ENCODE results near the gene KHDC4. TPM values are rescaled to one million over a fixed set of nuclear protein-coding genes. Genes with fewer than 3 reads are reported as not detected.

Gene KHDC4
- total RNA-seq, 2 donors from 2014 or later, result 81.2 to 100 TPM

DNA sequence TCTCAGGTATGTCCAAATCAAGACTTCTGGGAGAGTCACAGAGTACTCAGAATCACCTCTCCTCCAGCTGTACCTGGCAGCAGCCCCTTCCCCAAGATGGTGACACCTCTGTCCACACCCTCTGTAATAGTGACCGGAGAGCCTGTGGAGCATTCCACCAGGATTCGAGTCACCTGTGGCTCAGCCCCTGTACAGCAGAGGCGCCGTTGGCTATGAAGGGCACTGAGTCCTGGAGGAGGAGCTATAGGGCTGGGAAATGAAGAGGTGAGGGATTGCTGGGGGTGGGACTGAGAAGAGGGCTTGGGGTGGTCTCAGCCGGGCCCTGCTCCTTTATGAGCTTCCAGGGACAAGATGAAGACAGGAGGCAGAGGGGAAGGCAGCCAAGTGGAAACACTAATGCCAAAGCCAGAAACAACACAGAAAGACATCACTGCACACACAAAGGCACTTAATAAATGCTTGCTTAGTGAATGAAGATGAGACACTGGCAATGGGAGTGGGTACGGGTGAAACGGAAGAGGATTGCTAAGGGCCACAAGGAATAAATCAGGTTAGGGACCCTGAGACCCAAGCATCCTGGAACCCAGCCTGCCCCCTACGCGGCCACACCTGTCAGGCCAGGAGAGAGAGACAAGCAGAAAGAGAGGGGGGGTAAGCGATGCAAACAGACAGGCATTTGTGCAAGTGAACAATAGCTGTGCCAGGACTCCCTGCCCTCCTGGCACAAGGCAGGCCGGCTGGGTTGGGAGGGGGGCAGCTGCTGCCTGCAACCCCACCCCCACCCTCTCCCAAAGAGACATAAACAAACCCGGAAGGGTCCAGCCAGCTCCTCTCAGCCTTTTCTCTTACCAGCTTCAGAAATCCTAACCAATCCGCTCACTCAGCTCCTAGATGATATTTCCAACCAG, 40.2 kb upstream of the KHDC4 start:
- Mint-ChIP-seq H3K36me3 (peaks cover 47 to 54% of the 10 kb centered on the region in 2 donors), H3K27ac (peak overlapping the region; percentile 89 to 93), H3K9me3 (no peaks in the 10 kb centered on the region)
- no peak for ATAC-seq
- DNase-seq (ENCODE audit: low spot score in 2 of 2), result no peak

DNA sequence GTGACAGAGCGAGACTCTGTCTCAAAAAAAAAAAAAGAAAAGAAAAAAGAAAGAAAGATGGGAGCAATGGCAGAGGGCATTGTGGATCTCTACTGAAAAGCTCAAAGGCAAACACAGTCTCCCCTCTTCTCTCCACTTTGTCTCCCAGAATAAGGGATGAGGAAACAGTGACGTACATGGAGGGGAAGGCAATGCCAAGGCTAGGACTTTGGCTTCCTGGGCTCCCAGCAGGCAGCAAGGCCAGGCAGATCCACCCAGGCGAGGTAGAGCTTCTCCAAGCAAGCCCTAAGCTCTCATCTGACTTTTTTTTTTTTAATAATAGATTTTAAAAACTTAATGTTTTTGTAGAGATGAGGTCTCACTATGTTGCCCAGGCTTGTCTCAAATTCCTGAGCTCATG, 39.5 kb upstream of the KHDC4 start:
- H3K27ac Mint-ChIP-seq, result peak overlapping the region; percentile 89 to 96
- peaks cover 42 to 47% of the 10 kb centered on the region in 2 donors for H3K36me3 Mint-ChIP-seq
- DNase-seq (ENCODE audit: low spot score in 2 of 2), result no peak
- H3K9me3 Mint-ChIP-seq, result no peaks in the 10 kb centered on the region
- no peak for ATAC-seq

DNA sequence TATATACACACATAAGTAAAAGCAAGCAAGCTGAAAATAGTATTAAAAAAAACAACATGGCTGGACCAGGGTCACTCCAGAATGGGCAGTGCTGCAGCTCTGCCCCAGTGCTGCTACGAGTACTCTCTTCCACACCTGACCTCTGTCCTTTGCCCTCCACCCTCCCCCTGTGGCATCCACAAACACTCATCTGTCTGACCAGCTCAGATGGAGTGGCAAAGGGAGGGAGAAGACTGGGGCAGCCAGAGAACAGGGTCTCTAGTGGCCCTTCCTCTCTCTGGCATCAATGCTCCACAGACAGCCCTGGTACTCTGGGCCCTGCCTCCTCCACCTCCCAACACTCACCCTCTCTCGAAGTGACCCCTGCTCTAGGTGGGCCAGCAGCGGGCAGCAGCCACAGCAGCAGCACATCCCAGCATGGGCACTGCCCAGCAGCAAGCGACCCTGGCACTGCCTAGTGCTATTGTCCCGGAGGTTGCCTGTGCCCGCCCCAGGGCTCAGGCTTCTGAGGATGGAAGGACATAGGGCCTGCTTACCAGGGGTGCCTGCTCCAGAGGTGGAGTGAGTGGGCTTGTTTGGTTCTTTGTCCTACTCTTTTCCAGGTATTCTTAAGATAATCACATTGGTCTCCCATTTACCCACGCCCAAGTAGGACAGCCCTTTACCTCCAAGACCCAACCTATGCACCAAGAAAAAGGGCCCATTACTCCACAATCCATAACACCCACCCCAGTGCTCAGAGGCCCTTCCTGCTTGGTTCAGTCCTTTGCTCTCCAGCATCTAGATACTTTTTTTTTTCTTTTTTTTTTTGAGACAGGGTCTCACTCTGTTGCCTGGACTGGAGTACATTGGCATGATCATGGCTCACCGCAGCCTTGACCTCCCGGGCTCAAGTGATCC, 37.9 kb upstream of the KHDC4 start:
- Mint-ChIP-seq H3K36me3 (peaks cover 42% of the 10 kb centered on the region in 2 donors), H3K27ac (peak overlapping the region; percentile 89 to 96), H3K9me3 (no peaks in the 10 kb centered on the region)
- ATAC-seq, result no peak
- no peak for DNase-seq (ENCODE audit: low spot score in 2 of 2)

DNA sequence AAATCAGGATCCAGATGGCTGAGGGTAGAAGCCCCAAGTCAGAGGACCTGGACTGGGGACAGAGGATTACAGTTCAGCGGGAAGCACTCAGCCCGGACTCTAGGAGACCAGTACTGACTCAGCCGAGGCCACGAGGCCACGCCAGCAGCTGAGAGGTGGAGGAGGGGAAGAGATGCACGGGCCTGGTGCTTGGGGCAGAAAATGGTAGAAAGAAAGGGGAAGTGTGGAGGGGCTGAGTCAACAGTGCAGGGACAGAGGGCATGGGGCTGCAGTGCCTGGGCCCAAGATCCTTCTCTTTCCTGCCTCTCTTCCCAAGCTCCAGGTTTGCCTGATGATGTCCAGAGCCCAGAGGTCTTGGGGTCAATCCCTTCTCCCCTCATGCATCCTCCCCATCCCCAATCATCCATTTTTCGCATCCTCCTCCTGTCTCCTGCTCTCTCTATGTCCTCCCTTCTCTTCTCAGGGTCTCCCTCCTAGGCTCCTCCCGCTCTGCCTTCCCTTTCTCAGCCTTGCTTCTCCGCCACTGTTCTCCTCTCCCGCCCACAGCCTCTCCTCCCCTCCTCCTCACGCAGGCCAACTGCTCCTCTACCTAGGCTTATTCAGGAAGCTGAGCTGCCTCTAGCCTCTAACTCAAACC, 36.4 kb upstream of the KHDC4 start:
- Mint-ChIP-seq H3K27ac (peak overlapping the region; percentile 87 to 91), H3K36me3 (peaks cover 27 to 28% of the 10 kb centered on the region in 2 donors), H3K9me3 (no peaks in the 10 kb centered on the region)
- peak in 1 of 2 donors; percentile 78 for DNase-seq (ENCODE audit: low spot score in 2 of 2)
- peak; percentile 72 to 94 for ATAC-seq

DNA sequence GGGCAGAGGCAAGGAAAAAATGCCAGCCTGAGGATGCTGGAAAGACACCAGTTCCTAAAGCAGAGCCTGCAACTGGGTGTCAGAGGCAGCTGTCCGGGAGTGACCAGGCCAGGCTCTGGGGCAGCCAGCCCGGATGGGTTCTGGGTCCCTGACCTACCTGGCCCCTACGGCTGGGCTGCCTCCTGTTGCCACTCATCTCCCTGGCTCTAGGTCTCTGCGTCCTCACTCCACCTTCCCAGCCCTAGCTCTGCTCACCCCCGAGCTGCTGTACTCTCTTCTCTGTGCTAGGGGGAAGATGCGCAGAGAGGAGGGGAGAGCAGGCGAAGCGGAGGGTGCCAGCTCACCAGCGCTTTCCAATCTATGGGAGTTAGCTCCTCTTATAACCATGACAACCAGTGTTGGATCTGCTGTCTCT, 35.2 kb upstream of the KHDC4 start:
- H3K9me3 Mint-ChIP-seq, result no peaks in the 10 kb centered on the region
- ATAC-seq (no peak), DNase-seq (ENCODE audit: low spot score in 2 of 2) (no peak)
- peaks cover 14 to 24% of the 10 kb centered on the region in 2 donors for H3K36me3 Mint-ChIP-seq
- peak overlapping the region; percentile 87 to 91 for H3K27ac Mint-ChIP-seq

DNA sequence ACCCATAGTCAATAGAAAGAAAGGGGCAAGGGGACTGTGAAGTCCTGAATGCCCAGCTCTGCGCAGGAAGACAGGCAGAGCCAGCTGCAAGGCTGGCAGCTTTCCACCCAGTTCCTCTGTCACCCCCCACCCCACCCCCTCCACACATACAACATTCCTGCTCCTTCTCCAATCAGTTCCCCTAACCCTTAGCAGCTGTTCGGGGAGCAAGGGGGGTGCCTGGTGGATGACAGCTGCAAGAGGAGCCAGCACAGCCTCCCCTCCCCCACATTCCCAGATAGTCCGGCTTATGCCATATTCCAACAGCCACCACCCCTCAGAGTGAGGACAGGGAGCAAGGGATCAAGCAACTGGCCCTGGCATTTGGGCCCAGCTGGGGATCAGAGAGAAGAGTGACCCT, 34.5 kb upstream of the KHDC4 start:
- H3K36me3 Mint-ChIP-seq, result peaks cover 10 to 20% of the 10 kb centered on the region in 2 donors
- H3K27ac Mint-ChIP-seq, result peak overlapping the region; percentile 87 to 97
- no peaks in the 10 kb centered on the region for H3K9me3 Mint-ChIP-seq
- ATAC-seq (no peak), DNase-seq (ENCODE audit: low spot score in 2 of 2) (no peak)

DNA sequence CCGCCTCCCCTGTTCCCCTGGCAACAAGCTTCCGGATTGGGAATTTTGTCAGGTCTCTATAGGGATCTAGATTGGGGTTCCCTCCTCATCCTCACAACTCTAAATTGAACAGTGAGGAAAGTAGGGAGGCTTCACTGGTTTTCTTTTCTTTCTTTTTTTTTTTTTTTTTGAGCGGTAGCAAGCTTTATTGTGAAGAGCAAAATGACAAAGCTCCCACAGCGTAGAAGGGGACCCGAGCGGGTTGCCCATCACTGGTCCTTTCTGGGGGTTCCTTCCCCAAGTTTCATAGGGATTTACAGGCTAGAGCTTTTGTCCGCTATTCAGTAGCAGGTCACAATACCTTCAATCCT, 33.8 kb upstream of the KHDC4 start:
- H3K36me3 Mint-ChIP-seq, result peaks cover 10 to 16% of the 10 kb centered on the region in 2 donors
- no peak for ATAC-seq

DNA sequence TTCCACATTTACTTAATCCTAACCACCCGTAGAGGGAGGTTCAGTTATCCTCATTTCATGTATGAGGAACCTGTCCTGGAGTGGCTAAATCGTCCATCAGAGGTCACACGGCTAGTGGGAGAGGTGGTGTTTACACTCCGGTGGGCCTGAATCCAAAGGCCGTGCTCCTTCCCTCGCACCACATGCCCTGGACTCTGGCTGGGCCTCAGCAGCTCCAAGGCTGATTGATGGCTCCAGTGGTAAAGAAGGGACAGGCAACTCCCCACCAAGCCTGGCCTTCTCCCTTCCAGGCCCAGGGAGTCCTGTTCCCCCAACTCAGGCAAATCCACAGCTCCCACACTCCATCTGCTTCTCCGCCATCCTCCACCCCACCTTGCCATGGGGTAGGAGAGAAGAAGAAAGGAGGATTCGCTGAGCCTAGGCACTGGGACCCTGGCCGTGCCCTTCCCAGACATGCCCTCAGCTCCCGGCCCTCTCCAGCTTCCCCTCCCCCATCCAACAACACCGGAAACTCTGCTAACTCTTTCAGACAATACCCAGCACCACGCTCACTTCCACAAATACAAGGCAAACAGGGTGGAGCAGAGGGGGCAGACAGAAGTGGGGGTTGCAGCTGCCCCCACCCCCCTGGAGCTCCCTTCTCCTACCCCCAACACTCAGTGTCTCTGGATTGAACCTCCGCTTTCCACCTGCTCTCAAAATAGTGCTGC, 33.3 kb upstream of the KHDC4 start:
- Mint-ChIP-seq H3K27ac (peak overlapping the region; percentile 87 to 97), H3K36me3 (peaks cover 10 to 11% of the 10 kb centered on the region in 2 donors), H3K9me3 (no peaks in the 10 kb centered on the region)
- DNase-seq (ENCODE audit: low spot score in 2 of 2) (no peak), ATAC-seq (no peak)

More for the DNA sequence above, 33.8 kb upstream of the KHDC4 start:
- peak overlapping the region; percentile 87 to 97 for H3K27ac Mint-ChIP-seq
- H3K9me3 Mint-ChIP-seq, result no peaks in the 10 kb centered on the region
- no peak for DNase-seq (ENCODE audit: low spot score in 2 of 2)

DNA sequence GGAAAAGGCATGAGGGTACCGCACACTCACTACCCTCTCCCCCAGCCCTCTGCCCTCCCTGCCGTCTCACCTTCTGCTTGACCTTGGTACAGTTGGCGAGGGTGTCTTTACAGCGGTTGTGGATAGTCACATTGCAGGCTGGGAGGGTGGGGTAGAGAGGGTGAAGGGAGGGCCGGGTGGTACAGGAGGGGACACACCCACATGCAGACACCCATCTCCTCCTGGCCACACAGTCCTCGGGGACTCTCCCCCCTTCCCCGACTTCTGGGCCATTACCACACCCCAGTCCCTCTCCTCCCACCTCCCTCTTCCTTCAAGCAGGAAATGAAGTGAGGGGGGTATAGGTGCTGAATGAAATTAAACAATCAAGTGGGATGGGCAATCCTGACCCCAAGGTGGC, 32.5 kb upstream of the KHDC4 start:
- peaks cover 9 to 15% of the 10 kb centered on the region in 2 donors for H3K36me3 Mint-ChIP-seq
- H3K9me3 Mint-ChIP-seq, result no peaks in the 10 kb centered on the region
- no peak for DNase-seq (ENCODE audit: low spot score in 2 of 2)
- ATAC-seq, result no peak
- peak overlapping the region; percentile 87 to 97 for H3K27ac Mint-ChIP-seq

DNA sequence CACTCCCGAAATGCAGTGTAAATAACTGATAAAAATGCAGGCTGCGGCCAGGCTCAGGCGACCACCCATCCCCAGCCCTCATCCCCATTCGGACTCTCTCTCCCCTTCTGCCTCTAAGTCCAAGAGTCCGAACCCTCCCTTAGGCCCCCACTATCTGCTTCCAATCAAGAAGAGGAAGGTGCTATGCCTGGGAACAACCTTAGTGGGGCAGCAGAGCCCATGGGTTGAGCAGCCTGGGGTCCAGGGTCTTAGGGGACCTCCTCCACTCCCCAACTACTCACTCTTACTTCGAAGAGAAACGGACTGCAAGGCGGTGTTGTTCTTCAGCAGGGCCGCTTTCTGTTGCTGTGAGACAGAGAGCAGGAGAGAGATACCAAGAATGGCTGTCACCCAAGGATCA, 31.9 kb upstream of the KHDC4 start:
- H3K9me3 Mint-ChIP-seq, result no peaks in the 10 kb centered on the region
- H3K27ac Mint-ChIP-seq, result peak overlapping the region; percentile 87 to 90
- H3K36me3 Mint-ChIP-seq, result peaks cover 13 to 18% of the 10 kb centered on the region in 2 donors
- DNase-seq (ENCODE audit: low spot score in 2 of 2) (no peak), ATAC-seq (no peak)

DNA sequence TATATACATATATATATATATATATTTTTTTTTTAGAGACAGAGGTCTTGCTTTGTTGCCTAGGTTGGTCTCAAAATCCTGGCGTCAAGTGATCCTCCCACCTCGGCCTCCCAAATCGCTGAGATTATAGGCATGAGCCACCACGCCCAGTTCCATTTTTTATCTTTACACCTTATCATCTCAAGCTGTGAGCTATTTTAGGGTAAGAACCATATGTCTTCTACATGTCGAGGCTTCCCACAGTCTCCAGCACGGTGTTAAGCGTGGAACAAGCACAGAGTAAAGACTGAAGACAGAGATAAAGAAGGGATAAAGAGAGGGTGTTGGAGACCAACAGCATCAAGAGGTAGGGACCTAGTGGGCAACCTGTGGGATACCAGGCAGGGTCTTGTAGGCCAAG, 30.0 kb upstream of the KHDC4 start:
- no peak for DNase-seq (ENCODE audit: low spot score in 2 of 2)
- H3K36me3 Mint-ChIP-seq, result peaks cover 16 to 26% of the 10 kb centered on the region in 2 donors
- no peaks in the 10 kb centered on the region for H3K9me3 Mint-ChIP-seq
- peak overlapping the region in 1 of 2 donors; percentile 22 for H3K27ac Mint-ChIP-seq
- ATAC-seq, result no peak

DNA sequence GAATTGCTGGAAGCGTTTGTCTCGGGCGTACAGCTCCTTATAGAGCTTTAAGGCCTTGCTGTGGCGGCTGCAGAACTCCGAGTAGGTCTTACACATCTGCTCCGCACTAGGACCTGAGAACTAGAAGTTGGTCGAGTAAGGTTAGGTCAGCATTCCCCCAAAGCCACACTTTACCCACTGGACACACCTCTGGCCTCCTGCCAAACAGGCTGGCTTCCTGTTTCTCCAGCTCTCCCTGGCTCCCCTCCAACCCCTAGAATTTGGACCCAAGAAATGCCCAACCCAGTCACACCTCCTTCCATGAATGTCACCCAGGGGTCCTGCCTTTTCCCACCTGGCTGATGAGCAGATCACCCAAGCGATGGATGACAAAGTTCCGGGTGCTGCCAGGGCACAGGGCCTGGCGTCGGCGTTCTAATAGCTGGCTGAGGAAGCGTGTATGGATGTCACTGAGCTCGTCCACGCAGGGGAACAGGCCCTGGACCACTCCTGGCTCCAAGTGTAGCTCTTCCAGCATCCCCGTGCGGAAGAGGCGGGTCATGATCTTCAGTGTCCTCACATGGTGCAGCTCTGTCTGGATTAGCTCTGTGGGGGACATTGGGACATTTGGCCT, 28.5 kb upstream of the KHDC4 start:
- Mint-ChIP-seq H3K9me3 (no peaks in the 10 kb centered on the region), H3K36me3 (peaks cover 17 to 20% of the 10 kb centered on the region in 2 donors), H3K27ac (peak overlapping the region; percentile 74 to 80)
- ATAC-seq (no peak), DNase-seq (ENCODE audit: low spot score in 2 of 2) (no peak)

DNA sequence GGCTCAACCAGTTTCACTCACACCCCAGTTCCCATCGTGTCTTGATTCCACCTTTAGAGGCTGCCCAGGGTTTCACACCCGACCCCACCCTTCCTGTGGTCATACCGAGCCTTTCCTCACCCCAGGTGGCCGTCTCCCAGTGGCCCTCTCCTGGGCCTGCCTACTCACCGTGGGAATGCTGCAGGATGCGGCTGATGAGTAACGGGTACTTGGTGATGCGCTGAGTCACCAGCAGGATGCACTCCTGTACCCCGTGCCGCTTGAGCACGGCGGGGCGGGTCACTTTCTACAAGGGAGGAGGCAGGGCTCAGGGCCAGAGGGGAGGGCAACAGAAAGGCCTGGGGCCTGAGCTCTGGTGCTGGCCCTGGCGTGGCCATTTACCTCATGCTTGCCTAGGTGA, 27.7 kb upstream of the KHDC4 start:
- Mint-ChIP-seq H3K27ac (peak overlapping the region; percentile 74 to 80), H3K36me3 (peaks cover 22 to 27% of the 10 kb centered on the region in 2 donors), H3K9me3 (no peaks in the 10 kb centered on the region)
- ATAC-seq (peak in 1 of 2 donors; percentile 73), DNase-seq (ENCODE audit: low spot score in 2 of 2) (no peak)

DNA sequence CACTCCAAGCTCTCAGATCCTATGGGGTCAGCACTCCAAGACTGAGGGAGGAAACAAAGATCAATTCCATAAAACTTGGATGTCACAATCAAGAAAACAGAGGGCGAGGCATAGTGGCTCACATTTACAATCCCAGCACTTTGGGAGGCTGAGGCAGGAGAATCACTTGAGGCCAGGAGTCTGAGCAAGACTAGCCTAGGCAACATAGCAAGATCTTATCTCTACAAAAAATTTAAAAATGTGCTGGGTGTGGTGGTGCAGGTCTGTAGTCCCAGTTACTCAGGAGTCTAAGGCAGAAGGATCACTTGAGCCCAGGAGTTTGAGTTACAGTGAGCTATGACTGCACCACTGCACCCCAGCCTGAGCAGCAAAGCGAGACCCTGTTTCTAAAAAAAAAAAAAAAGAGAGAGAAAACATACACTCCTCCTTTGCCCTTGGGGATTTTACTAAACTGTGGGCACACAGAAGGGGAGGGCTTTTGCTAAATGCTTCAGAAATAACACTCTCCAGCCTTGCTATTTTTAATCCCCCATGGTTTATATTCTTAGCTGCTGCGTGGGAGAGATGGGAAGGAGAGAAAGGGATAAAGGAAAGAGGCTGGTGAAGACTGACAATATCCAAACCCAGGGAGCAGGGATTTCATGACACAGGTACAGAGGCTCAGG, 26.0 kb upstream of the KHDC4 start:
- ATAC-seq, result no peak
- Mint-ChIP-seq H3K9me3 (no peaks in the 10 kb centered on the region), H3K36me3 (peaks cover 23 to 28% of the 10 kb centered on the region in 2 donors), H3K27ac (peak overlapping the region; percentile 74 to 97)
- DNase-seq (ENCODE audit: low spot score in 2 of 2), result no peak

DNA sequence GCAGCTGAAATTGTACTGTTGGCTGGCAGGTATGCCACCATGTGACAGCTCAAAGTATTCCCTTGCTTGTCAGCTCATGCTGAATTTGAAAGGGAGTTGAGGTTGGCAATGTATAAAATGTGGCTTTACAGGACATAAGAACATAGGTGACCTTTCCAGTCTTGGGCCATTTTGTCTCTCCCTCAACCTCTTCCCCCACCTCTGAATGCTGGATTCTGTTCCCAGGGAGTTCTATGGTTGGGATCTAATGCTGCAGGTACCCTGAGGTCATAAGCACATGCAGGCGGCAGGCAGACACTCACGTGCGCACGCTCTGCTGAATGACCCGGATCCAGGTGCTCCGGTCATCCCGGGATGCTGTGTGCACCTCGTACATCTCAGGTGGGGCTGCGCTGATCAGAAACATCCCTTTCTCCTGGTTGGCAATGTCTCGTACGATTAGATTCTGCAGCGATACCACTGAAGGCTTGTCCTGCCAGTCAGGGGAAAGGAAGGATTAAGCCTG, 23.2 kb upstream of the KHDC4 start:
- Mint-ChIP-seq H3K27ac (peak overlapping the region; percentile 66 to 92), H3K36me3 (peaks cover 30 to 46% of the 10 kb centered on the region in 2 donors), H3K9me3 (no peaks in the 10 kb centered on the region)
- ATAC-seq (no peak), DNase-seq (ENCODE audit: low spot score in 2 of 2) (no peak)
